HT1080 (cell line): Measurements from ENCODE around the gene SNAP47. TPM values are rescaled to one million over a fixed set of nuclear protein-coding genes. Genes with fewer than 3 reads are reported as not detected.

Experiments
- DNase-seq: peaks from one replicate; pipeline ENCODE4 v3.0.0-alpha.2; 2015; ENCODE audit warnings: low read depth
- total RNA-seq: library from RNA; depleted of rRNA; stranded (reverse); fragments of >200 nt; shearing (Covaris generic); gene quantifications from 2 replicates; pipeline ENCODE4 v1.2.3, GENCODE V29; 2014

The SNAP47 gene
- total RNA-seq, 1 experiment from 2014 or later, result 47.0 TPM

DNA sequence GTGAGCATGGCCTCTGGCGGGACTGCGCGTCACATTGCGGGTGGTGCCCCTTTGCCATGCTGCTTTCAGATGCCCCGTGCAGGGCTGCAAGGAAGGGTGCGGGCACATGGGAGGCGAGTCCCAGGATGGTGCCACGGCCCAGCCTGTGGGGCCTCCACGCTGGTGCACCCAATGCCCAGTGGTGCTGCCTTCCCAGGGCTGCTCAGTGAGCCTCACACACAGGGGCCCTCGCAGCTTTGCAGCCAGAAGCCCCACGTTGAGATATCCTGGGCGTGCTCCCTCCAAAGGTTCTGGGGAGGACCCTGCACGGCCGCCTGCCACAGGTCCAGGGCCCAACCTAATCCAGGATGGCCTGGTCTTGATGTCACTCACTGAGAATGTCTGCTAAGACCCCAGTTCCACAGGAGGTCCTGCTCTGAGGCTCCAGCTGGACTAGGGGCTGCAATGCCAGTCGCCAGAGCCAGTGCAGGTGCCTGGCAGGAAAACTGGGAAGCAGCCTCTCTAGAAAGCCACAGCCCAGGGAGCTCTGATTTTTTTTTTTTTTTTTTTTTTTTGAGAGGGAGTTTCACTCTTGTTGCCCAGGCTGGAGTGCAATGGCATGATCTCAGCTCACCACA lies 46.2 kb downstream of the SNAP47 start:
- DNase-seq, result no peak

DNA sequence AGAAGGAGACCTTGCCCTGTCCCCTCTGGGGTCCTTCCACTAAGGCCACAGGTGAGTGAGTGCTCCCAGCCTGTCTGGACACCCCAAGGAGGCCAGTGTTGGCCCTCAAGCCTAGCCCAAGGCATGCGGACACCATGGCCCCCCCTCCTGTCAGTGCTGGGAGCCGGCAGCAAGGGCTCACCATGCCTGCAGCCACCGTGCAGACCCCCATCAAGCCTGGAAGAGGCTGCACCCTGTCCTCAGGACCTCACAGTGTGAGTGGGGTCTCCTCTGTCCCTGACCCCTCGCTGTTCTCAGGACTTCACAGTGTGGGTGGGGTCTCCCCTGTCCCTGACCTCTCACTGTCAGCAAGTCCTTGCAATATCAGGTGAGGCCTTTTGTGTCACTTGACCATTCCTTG lies 47.0 kb downstream of the SNAP47 start:
- DNase-seq, result no peak

DNA sequence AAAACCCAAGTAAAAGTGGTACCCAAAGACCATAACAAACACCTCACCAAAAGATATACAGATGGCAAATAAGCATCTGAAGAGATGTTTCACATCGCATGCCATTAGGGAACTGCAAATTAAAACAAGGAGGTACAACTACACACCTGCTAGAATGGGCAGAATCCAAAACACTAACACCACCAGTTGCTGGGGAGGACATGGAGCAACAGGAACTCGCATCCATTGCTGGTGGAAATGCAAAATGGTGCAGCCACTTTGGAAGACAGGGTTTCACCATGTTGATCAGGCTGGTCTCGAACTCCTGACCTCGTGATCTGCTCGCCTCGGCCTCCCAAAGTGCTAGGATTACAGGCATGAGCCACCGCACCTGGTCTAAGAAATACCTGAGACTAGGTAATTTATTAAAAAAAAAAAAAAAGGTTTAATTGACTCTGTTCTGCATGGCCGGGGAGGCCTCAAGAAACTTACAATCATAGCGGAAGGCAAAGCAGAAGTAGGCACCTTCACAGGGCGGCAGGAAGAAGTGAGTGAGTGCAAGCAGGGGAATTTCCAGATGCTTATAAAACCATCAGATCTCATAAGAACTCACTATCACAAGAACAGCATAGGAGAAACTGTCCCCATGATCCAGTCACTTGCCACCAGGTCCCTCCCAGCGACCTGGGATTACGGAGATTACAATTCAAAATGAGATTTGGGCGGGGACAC lies 50.0 kb downstream of the SNAP47 start:
- DNase-seq, result no peak

DNA sequence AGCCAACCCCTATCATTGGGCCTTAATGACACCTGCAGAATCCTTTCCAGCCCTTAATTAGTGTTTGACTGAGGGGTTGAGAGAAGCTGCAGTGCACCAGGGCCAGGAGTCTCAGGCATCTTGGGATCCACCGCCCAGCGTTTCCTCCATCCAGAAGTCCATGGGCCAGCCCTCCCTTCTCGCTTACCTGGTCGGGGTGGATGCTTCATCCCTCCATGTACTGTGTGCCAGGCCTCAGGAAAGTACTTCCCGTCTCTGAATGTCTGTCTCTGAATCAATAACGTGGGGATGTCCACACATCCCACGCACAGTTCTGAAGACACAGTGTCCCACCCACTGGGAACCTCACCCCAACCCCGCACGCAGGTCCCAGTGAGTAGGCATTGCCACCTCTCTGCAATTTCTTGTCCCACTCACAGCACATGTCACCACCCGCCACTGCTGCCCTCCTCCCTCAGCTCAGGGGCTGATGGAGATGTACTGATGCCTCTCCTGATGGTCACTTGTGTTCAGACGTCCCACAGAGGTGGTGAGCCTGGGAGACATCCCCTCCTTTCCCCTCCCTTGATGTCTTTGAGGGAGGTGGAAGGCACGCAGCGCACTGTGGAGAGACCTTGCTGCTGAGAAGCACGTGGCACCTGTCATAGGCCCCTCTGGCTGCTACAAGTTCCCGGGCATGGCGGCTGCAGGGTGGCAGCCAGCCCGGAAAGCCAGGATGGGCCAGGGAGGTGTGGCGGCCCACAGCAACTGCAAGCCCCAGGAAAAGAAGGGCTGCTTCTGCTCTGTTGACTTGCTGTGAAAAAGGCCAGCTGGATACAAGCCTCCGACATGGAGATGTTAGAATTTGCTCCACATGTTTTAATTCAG lies 50.8 kb downstream of the SNAP47 start:
- no peak for DNase-seq

DNA sequence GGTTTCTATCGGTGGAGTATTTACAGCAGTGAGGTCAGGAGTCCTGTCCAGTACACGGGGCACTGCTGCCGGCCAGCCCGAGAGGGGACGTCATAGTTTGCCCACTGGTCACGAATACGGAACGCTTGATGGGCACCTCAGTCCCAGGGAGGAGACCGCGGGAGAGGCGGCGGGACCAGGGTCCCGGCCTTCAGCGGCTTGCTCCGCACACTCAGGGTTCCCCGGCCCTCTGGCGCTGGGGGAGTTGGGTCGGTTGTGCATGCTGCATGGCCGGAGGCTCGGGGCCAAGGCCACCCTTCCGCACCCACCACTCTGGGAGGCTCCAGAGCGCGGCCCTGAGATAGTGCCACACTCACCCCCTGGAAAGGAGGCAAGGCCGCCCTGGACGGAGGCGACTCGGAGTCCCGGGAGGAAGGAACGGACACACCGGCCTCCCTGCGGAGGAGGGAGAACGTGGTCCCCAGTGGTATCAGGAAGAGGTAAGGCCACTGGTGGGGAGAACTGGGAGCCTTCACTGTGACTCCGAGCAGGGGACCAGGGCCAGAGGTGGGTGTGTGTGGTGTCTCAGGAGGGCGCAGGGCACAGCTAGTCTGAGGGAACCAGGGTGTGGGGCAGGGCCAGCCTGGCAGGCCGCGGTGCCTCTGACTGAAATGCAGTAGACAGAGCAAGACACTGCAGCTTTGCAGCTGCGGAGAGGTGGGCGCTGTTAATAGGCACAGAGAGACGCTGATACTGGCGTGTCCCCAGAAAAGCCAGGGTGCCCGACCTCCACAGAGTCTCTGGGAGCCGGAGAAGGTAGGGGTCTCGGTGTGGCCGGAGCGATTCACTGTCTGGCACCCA lies 51.7 kb downstream of the SNAP47 start:
- DNase-seq, result no peak

DNA sequence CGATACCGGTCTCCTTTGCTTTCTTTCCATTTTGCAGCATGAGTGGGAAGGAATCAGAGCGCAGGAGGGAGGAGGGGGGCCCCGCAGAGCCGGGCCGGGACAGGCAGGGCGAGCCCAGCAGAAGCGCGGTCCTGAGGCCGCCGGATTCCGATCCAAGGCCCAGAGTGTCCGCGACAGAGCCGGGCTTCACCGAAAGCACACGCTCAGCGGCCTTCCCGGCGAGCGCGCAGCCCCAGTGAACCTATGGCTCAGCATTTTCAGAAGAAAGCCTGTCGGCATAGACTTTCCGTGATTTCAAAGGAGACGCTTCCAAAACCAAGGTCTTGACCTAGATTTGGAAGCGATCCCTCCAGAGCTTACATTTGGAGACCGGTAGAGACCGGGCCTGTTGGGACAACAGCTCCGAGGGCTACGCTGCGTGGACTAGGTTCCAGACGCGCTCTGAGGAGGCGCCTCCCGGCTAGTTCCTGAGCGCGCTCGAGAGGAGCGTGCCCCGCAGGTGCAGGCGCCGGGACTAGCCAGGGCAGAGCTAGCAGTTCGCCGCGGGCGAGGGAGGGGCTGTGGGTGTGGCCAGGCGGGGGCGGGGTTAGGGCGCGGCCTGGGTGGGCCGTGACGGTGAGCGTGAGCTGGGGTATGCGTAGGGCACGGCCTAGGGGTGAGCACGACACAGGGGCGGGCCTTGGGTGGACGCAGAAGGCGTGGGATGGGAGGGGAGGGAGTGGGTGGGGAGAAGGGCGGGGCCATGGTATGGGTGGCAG lies 52.5 kb downstream of the SNAP47 start:
- DNase-seq, result peak; percentile 72

DNA sequence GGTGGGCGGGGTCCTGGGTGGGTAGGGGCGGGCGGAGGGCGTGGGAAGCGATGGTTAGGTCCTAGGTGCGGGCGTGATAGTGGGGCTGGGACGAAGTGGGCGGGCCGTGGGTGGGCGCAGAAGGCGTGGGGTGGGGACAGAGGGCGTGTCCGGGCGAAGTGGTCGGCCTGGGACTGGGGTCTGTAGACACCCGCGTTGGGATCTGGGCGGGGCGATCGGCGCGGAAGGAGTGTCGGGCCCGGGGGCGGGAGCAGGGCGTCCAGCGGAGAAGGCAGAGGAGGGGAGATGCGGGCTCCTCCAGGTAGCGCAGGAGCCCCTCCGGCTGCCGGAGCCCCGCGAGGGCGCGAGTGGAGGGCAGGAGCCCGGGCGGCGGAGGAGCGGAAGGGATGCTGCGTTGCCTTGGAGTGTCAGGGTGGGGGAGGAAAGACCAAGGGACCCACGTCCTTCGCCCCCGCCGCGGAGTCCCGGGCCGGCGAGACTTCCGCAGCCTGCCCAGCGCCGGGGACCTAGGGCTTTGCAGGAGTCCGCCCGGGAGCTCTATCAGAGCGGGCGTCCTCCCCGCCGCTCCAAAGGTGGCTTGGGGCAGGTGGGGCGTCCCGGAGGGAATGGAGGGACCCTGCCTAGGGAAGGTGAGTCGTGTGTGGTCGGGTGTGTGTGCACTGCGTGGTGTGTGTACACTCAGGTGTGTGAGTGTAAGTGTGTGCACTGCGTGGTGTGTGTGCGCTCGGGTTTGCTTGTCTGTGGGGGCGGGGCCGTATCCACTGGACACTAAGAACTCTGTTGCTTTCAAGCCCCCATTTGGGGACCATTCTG lies 53.2 kb downstream of the SNAP47 start:
- peak; percentile 26 for DNase-seq

DNA sequence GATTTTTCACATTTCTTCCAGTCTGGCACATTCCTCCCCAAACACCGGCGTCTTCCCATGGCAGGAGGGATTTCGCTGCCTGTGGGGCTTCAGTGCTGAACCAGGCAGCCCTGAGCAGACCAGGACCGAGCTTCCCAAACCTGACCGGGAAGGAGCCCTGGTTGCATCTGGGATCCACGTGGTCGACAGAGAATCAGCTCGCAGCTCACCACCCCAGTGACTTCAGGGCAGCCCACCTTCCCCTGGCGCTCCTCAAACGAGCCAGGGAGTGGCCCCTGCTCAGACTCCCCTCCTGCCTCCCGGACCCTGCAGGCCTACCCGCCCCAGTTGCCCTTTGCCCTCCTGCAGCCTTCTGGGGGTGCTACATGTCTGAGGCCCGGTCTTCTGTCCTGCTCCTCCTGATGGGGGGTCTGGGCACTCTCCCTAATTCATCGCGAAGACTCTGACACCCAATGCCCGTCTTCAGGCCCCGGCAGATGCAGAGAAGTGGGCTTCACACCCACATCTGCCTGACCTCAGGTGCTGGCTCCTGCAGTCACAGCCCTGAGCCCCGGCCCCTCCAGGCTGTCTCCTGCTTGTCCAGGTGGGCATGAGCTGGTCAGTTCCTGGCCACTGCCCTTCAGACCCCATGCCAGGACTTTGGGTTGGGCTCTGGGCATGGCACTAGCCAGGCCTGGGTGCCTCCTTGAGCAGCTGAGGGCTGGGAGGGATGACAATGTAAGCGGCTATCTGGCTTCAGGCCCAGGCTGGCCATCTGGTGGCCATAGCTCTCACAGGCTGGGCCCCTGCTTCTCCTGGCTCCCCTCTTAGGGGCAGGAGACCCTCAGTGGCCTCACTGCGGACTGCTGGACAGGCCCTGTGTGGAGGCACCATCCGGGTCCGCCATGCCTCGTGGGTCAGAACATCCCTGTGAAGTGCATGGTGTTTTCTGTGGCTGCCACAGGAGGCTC lies 54.1 kb downstream of the SNAP47 start:
- DNase-seq, result no peak

DNA sequence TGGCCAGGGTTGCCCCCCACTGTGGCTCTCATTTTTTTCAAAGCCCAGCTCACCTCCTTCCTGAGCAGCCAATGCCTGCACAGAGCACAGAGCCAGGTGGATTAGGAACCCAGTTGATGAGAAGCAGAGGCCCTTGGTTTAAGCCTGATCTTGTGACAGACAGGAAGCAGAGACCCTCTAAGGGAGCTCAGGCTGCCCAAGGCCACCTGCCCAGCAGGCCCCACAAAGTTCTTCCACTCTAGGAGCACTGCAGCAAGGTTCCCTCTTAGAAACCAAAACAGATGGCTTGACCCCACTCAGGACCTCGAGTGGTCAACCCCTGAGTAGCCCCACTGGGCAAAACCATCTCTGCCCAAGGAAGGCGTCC lies 54.8 kb downstream of the SNAP47 start:
- DNase-seq, result no peak

DNA sequence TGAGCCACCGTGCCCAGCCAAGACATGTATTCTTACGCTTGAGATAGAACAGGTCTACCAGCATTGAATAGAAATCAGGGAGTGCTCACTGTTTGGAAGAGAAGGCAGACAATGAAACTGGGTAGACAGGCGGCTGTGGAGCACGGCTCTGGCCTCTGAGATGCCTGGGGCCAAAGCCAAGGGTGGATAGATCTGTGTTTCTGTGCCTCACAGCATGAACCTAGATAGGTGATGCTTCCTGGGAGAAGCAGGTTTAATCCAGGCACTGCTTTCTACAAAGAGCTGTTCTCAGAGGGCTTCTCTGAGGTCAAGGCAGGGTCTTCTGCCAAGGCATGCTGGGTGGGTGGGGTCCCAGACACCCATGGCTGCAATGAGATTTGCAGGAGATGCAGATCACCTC lies 55.6 kb downstream of the SNAP47 start:
- no peak for DNase-seq

DNA sequence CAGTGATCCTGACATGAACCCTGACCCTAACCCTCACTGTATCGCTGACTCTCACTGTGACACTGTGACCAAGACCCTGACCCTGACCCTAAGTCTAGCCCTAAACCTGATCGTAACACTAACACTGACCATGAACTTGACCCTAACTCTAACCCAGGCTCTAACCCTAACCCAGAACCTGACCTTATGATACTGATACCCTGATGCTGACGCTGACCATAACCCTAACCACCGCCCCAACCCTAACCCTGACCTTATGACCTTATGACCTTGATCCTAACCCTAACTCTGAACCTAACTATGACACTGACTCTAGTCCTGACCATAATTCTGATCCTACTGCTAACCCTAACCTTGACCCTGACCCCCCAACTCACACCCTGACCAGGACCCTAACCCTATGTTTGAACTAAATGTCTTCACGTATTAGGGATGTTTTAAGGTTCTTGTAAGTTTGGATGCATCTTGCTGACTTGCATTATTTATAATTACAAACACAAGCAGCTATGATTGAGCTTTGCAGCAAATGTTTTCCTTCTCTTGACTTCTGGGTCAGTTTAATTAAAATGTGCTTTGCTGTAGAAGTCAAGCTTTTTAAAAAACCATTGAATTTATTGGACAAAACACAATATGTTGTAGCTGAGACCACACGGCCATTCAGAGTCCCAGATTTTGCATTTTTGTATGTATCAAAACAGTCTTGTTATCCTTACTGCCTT lies 56.3 kb downstream of the SNAP47 start:
- DNase-seq, result no peak

DNA sequence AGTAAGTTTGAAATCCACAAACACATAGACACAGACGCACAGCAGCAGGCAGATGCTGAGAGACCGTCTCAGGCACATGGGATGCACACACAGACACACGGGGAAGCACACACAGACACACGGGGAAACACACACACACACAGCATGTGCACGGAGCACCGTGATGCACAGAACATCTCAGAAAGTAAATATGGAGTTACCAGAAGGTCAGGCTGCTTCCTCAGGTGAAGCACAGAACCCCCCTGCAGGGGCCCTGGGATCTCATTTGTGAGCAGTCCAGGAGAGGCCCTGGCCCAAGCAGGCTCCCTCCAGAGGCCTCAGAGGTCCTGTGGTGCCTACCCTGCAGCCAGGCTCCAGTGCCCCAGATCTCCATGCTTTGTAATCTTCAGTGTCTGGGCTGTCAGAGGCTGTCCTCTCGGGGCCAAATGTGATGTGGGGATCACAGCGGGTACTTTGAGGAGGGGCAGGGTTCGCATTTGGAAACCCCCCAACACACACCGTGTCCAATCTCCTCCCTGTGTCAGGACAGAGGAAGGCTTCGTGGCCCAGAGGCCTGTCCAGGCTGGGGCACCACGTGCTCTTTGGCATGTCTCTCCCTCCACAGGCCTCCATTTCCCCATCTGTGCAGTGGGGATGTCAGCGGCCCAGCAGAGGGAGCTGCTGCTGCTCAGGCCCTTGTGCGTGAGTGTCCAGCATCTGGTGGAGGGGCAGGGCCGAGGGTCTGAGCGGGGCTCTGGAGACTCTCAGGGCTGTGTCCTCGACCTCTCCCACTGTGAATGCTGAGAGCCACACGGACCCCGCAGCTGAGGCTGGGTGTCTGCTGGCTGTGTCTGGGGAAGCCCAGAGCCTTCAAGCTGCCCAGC lies 57.2 kb downstream of the SNAP47 start:
- no peak for DNase-seq

DNA sequence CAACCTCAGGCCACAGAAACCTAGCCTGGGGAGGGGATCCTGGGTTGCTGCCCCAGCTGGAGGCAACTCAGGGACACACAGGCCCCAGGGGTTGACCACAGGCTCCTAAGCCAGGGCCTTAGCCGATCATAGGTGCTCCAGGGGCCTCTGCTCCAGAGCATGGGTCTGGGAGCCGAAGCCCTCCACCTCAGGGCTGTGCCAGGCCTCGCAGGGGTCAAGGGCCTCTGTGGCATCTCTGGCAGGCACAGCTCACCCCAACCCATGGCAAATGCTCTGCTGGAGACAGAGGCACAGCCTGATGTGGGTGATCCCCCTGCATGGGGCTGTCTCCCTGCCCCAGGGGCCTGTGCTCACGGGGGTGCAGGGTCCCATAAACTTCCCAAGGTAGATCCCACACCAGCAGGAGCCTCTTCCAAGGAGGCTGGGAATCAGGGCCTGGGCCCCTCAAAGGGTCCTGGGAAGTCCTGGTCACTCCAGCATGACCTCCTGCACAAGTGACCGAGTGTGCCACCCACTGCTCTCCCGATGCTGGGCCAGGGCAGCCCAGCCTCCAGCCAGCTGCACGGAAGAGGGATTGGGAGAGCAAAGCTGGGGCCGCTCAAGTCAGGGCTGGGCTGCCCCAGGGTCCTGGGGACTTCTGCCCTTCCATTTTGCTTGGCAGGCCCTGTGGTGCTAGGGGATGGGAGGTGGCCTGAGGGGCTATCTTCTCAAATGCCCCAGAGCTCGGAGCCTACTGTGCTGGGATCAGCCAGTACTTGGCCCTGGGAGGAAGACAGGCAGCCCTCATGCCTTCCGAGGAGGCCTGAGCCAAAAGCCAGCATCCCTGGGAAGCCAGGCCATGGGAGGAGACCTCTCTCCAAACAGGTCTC lies 58.1 kb downstream of the SNAP47 start:
- DNase-seq, result no peak

DNA sequence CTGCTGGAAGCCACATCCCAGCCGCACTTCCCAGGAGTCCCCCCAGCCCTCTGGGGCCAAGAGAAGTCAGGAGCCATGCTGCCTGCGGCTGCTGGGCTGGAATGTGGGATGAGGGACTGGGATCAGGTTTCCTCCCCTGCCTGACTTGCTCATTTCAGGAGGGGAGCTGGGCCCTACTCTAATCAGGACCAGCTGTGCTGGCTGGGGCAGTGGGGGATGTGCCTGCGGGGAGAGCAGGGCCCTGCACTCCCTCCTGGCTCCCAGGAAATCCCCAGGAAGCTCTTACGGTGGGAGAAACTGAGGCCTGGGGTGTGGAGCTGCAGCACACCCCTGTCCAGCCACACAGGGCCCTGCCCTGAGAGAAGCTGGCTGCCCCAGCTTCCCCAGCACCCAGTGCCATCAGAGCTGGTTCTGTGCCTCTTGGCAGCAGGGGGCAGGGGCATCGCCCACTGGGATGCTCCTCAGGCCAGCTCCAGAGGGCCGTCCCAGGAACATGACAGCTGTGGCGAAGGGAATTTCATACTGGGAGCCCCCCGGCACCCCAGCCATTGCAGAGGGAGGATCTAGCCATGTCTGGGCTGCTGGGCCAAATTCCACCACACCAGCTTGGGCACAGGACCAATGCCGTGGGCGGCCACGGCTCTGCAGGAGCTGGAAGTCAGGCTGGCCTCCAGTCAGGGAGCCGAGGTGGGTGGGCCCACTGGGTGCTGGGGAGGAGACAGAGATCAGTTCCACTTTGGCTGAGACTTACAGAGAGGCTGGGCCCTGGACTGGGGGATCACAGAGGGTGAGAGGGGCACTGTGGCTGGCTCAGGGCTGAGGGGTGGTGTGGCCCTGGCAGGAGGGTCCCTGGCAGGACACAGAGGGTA lies 58.9 kb downstream of the SNAP47 start:
- DNase-seq, result peak; percentile 42

DNA sequence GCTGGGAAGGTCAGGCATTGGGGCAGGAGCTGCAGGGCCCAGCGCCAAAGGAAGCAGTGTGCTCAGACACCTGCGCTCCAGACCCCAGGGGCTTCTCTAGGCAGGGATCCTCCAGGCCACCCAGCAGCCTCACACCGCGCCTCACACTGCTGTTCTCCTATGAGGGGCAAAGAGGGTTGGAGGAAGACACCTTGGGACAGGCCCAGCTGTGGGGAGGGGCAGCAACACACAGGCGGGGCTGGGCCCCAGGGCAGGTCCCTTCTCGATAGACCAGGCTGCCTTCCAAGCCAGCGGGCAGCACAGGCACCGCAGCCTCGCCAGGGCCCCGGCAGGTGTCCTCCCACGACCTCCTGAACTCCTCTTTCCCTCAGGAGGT lies 59.6 kb downstream of the SNAP47 start:
- no peak for DNase-seq
